Body of pancreas (tissue), 4 donors: Measurements from ENCODE around the gene NOTUM. TPM values are rescaled to one million over a fixed set of nuclear protein-coding genes. Genes with fewer than 3 reads are reported as not detected.

Experiments
- ATAC-seq: fragments of 150-250 bp; one replicate; pipeline ENCODE4 v1.9.1; 2016
- DNase-seq, 4 donors: peaks; one replicate each; pipeline ENCODE4 v3.0.0-alpha.2; 2019
- H3K27ac ChIP-seq, 4 donors: fragments of 200-600 bp; sonication (generic); 1 replicate in 3 of 4; 2 replicates in 1 of 4; pipeline versions ENCODE4 v1.5.1 to v1.6.1; 2016 to 2019; ENCODE audit warnings: mild to moderate bottlenecking in 1 of 4, mixed read lengths in 1 of 4, moderate library complexity in 1 of 4
- H3K27me3 ChIP-seq, 2 donors: fragments of 200-600 bp; sonication (generic); one replicate each; pipeline ENCODE4 v1.6.0; 2016; ENCODE audit warnings: mild to moderate bottlenecking in 1 of 2
- H3K36me3 ChIP-seq, 2 donors: fragments of 200-600 bp; sonication (generic); replicated peaks in 1 of 2; 2 replicates each; pipeline ENCODE4 v1.5.1; 2016; ENCODE audit warnings: low read depth in 2 of 2; ENCODE audit not compliant: insufficient read depth in 1 of 2
- H3K4me1 ChIP-seq: fragments of 200-600 bp; sonication (generic); one replicate; pipeline ENCODE4 v1.6.0; 2016
- H3K4me3 ChIP-seq, 2 donors: fragments of 200-600 bp; sonication (generic); 1 replicate in 1 of 2; 2 replicates in 1 of 2; pipeline ENCODE4 v1.5.1; 2016 to 2019
- H3K9me3 ChIP-seq, 3 donors: fragments of 200-600 bp; sonication (generic); 1 replicate in 2 of 3; 2 replicates in 1 of 3; pipeline ENCODE4 v1.5.1; 2016
- CTCF ChIP-seq, 7 experiments: fragments of 450-650 bp in 4 of 7; fragments of 200-600 bp in 3 of 7; sonication (generic) in 3 of 7; IDR thresholded peaks; one replicate each; pipeline ENCODE4 v1.5.1; 2016 to 2019; ENCODE audit warnings: antibody characterized with exemption in 7 of 7
- POLR2A ChIP-seq, 3 donors: fragments of 450-650 bp; IDR thresholded peaks; one replicate each; pipeline ENCODE4 v1.6.1; 2016; ENCODE audit warnings: antibody characterized with exemption in 3 of 3, mild to moderate bottlenecking in 2 of 3
- WGBS, 2 donors: methylation state at CpG; one replicate each; pipeline ENCODE4 v1.1.5; 2017; 5-methylcytosine and 5-hydroxymethylcytosine counted together
- intact Hi-C: fragments of 100-400 bp; cut with DNase I; formaldehyde crosslinking; loops from one replicate; pipeline ENCODE4 v1.15.1; 2023
- total RNA-seq, 2 donors: library from RNA; depleted of rRNA; stranded (reverse); fragments of >200 nt; gene quantifications; one replicate each; pipeline ENCODE4 v1.1.0, GENCODE V29; 2016

NOTUM gene
- total RNA-seq, 2 donors from 2014 or later = 0.33 TPM; not detected in 1

GRCh38 chr17:81929253-81930141 lies 31.5 kb downstream of the NOTUM start:
- peaks cover 32% of the 10 kb centered on the region for H3K4me1 ChIP-seq
- DNase-seq (no peak), ATAC-seq (no peak)
- no peaks in the 10 kb centered on the region for H3K27me3 ChIP-seq
- 88 to 92% methylated on average over 26 to 28 of the region's 31 CpGs for WGBS, 2 donors
- no peak overlapping the region for H3K27ac ChIP-seq
- intact Hi-C loops = no loop called here
- no peak for TF ChIP-seq CTCF (IDR thresholded peaks at IDR 0.05)
- no peak for TF ChIP-seq POLR2A (IDR thresholded peaks at IDR 0.05)
- H3K4me3 ChIP-seq = no peak overlapping the region
- no peaks in the 10 kb centered on the region for H3K9me3 ChIP-seq
- no peaks in the 10 kb centered on the region for H3K36me3 ChIP-seq

- ATAC-seq (no peak), DNase-seq (no peak)
- peaks cover 40% of the 10 kb centered on the region for H3K4me1 ChIP-seq
- no peaks in the 10 kb centered on the region for H3K36me3 ChIP-seq
- TF ChIP-seq CTCF (IDR thresholded peaks at IDR 0.05) (no peak), POLR2A (IDR thresholded peaks at IDR 0.05) (no peak)
- H3K4me3 ChIP-seq = peak overlapping the region in 1 of 2 donors; percentile 60
- intact Hi-C loops = no loop called here
- no peaks in the 10 kb centered on the region for H3K27me3 ChIP-seq
- peak overlapping the region in 1 of 4 donors; percentile 64 for H3K27ac ChIP-seq
- H3K9me3 ChIP-seq = no peaks in the 10 kb centered on the region
- 39 to 100% methylated on average over 7 to 44 of the region's 44 CpGs for WGBS, 2 donors
Observed at GRCh38 chr17:81928544-81929252, 32.3 kb downstream of the NOTUM start.

- Histone ChIP-seq H3K36me3 (no peaks in the 10 kb centered on the region), H3K4me3 (peak within 1 kb of the TSS; percentile 85 to 98), H3K27me3 (no peaks in the 10 kb centered on the region), H3K27ac (peak within 1 kb of the TSS; percentile 89 to 98 (median 96)), H3K4me1 (peaks cover 48% of the 10 kb centered on the region), H3K9me3 (no peaks in the 10 kb centered on the region)
- peak; percentile 90 to 94 (median 94) for DNase-seq
- TF ChIP-seq CTCF (IDR thresholded peaks at IDR 0.05) (peak in 3 of 7 experiments; percentile 13 to 42 (median 15)), POLR2A (IDR thresholded peaks at IDR 0.05) (peak; percentile 32 to 53 (median 52))
- intact Hi-C loops = no loop called here
- 1% methylated on average over 82 of the region's 98 CpGs; no CpG with 5 or more reads in 1 of the 2 donors for whole genome bisulfite sequencing, 2 donors
- peak; percentile 73 for ATAC-seq
Observed at GRCh38 chr17:81927653-81928543, 33.1 kb downstream of the NOTUM start, which contains the start of gene MAFG. TSS of gene MAFG (minus strand) at chr17:81927735. CDS start at chr17:81923185, 4,550 bp downstream.

- Histone ChIP-seq H3K9me3 (no peaks in the 10 kb centered on the region), H3K4me3 (peak overlapping the region; percentile 85 to 98), H3K36me3 (no peaks in the 10 kb centered on the region), H3K27me3 (no peaks in the 10 kb centered on the region), H3K27ac (peak overlapping the region; percentile 89 to 98 (median 96)), H3K4me1 (peaks cover 51% of the 10 kb centered on the region)
- TF ChIP-seq CTCF (IDR thresholded peaks at IDR 0.05) (no peak), POLR2A (IDR thresholded peaks at IDR 0.05) (no peak)
- ATAC-seq (peak; percentile 0), DNase-seq (no peak)
- WGBS, 2 donors = 1% methylated on average over 24 of the region's 78 CpGs; no CpG with 5 or more reads in 1 of the 2 donors
- intact Hi-C loops = no loop called here
Observed at GRCh38 chr17:81927152-81927652, 33.8 kb downstream of the NOTUM start.
